HG03520 (cell line): ENCODE results near the gene MBOAT2.
A peak's percentile ranks its signal among the peaks of the same experiment; 100 is the strongest.

Experiments
- ATAC-seq: cut with Tn5 transposase; IDR thresholded peaks from one replicate; pipeline ENCODE4 v1.9.1; 2021; ENCODE audit warnings: mild to moderate bottlenecking, moderate library complexity; ENCODE audit not compliant: unreplicated experiment

The MBOAT2 gene

DNA sequence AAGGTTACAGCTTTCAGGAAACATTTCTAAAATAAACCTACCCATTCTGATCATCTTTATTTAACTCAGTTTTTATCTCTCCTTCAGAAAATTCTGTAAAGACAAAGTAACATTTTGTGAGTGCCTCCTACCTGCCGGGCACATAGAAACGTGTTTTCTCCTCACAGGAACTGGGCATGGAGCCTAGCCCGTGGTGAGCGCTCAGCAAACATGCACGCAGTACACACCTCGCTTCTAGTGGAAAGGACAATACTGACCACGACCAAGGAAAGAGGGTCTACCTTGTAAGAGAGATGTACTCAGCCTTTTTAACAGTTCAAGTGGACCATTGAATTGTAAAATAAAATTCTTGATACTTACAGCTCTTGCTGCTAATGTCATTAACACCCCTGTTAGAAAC, 141.3 kb downstream of the MBOAT2 start:
- ATAC-seq = no peak

DNA sequence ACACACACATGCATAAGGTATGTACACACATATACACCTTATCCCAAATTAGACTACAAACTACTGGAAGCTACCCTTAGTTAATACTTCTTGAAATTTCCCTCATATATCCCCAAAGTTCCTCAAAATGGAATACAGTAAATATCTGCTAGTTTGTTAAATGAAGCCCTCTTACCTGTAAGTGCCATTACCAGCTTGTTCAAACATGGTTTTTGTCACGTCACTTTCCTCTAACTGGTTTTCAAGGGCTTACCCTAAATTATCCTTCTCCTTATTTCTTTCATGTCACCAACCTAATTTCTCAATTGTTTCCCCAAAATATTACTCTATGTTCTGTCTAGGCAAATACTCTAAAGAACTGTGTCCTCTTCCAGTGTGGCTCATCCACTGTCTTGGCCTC, 141.7 kb downstream of the MBOAT2 start:
- ATAC-seq = no peak

DNA sequence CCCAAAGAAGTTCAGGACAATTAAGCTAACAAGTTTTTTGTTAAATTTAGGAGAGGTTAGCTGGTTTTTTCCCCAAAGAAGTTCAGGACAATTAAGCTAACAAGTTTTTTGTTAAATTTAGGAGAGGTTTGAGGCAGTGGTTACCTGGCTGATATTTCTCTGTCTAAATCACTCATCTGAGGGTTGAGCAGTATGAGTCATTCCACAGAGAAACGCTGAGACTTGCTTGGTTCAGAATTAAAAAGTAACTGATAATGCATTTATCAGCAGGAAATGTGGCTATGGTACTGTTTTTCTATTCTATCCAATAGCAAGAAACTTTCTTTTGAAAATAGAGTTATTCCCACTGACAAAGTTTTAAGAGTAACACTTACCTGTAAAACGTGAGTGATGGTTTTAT, 143.2 kb downstream of the MBOAT2 start:
- ATAC-seq = no peak

DNA sequence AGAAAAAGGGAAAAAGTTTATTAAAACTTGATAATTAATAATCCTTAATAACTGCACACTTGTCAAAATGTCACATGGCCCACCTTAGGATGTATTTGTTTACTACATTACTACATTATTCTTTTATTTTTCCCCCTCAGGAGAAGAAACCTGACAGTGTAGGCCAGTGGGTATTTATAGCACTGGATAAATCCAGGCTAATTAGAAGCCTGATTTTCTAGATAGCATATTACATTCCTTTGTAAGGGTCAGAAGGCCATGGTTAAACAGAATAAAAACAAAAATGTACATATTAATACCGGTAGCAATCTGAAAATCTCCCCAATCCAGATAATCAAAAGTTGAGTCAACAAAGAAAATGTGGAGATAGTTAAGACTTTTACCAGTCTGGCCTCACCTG, 144.6 kb downstream of the MBOAT2 start:
- no peak for ATAC-seq

DNA sequence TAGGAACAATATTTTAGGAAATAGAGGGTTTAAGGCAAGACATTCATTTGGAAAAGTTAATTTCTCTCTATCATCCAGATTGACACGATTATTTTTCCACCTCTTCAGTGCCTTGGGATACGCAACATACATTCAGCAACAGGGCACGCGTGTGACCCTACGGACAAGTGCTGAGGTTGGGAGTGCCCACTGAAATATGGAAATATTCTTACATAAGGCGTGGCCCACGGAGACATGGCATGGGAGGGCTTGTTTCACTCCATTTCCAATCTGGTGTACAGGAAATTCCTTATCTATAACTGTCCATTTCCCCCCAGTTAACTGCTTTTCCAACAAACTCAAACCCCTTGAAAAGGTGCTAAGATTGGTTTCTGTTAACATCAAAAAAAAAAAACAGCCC, 145.2 kb downstream of the MBOAT2 start:
- no peak for ATAC-seq

DNA sequence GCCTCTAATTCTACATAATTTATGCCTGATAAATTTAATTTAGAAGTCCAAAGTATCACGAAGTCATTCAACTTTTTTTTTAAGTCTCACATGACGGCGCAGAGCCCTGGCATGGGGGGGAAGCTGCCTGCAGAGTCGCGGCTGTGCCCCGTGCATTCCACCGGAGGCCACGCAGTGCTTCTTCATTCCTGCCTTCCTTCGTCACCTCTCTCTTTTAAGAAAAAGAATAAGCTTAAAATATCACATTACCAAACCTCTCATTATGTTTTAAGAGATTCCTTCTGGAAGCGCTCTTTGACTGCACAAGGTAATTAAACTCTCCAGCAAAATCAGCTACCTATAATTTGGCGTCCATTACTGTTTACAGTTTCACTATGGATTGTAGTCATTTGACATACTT, 145.8 kb downstream of the MBOAT2 start:
- ATAC-seq = no peak

DNA sequence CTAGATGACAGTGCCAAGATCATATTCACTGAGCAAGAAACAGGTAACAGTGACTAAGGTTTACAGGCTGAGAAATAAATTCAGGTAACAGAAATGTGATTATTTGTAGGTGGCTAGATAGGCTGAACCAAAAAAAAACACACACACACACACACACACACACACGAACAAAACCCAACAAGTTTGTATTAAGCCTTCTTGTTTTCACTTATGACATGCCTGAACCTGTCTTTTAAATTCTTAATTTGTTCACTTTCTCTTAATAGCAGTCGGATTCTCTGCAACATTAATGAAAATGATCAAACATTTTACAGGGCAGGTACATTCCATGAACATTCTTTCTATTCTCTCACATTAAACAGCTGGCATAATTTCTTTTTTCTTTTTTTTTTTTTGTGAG, 147.3 kb downstream of the MBOAT2 start:
- ATAC-seq = no peak

DNA sequence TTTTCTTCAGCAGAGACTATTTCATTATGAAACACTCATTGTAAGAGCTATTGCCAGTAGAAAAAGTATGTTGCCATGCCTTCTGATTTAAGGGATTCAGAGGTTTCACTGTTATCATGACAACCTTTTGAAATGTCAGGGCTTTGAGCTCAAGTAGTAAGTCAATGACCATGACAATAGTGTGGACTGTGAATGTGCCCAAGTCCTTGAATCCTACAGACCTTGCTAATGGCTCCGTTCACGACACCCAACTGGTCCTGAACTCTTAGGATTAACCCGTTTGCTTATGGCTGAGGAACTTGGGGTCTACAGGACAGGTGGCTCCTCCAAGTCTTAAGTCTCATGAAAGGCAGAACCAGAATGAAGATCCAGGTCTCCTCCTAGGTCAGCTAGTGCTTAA, 148.5 kb downstream of the MBOAT2 start:
- ATAC-seq = no peak

DNA sequence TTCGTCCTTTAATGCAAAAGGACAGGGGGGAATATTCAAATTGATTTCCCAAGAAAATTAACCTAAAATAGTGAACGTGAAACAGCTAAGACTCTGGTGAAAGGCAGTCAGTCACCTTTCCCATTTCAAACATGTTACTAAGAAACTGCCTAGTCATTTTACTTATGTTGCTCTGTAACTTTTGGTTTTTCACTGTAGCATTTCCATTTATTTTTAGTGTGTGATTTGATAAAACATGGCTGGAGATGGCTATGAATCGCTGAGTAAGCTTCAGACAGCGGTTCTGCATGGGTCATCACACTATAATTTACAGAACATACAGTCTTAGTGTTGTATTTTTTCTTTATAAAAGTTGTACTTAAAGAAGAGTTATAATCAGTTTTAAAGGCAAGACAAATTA, 150.1 kb downstream of the MBOAT2 start:
- ATAC-seq = no peak

DNA sequence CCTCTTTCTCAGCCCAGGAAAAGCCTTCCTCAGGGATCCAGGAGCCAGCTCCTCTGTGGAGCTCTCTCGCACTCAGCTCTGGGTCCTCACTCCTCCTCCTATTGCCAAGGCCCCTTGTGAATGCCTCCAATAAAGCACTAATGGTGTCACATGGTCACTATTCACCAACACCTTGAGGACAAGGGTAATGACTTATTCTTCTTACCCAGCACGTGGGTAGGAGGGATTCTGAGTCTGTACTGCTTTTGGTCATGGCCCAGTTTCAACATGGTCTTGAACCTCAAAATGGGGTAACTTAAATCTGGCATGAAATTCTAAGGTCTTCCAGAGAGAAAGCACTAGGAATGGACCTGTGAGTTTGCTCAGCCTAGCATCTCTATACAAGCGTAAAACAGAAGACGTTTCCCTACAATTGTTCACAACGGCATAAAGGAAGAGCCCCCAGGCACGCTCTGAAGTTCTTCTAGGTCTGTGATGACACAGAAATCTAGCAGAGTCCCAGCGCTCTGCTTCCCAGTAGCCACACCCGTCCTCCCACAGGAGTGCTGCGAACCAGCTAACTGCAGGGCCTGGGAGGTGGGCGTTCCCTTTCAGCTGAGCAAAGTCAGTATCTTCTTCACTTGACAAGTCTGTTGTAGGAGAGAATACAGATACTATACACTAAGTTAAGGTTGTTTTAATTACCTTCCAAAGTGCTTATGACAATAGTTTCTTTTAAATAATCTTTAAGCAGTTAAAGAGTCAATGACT, 151.5 kb downstream of the MBOAT2 start:
- ATAC-seq = no peak

DNA sequence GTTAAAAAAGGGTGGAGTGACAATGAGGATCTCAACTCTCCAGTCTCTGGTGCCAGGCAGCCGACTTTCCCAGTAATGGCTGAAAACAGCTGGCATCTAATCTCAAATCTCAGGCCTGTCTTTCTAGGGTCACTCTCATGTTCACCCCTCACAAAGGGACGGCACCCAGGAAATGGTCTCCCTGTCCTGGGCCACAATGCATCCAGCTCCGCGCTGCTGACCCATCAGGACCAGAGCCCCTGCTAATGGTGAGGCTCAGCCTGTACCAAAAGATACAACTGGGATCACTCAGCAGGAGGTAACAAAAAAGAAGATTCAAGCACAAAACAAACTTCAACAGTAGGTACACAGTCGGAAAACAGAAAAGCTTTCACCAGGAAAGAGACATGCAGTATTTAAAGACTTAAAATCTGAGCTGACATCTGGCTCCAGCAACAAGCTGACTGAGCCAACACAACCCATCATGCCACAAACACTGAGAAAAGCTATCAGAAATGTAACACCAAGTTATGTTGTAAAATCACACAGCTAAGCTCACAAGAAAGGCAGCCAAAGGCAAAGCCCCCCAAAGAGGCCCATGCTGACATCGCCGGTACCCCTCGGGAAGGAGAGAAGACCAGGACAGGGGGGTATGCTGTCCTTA, 152.5 kb downstream of the MBOAT2 start:
- ATAC-seq = no peak

DNA sequence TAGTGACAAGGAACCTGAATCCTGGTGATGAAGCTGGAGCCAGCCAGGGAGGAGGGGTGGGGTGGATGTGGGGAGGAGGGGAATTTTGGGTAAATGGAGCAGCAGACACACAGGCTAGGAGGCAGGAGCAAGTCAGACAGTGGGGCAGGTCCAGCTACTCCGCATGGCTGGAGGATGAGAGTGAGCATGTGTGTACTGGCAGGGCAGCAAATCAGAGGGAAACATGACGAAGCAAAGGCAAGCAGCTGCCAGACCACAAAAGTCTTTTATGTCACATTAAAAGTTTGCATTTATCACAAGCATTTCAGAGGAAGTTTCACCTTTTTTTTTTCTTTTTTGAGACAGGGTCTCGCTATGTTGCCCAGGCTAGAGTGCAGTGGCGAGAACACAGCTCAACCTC, 154.2 kb downstream of the MBOAT2 start:
- ATAC-seq = no peak

DNA sequence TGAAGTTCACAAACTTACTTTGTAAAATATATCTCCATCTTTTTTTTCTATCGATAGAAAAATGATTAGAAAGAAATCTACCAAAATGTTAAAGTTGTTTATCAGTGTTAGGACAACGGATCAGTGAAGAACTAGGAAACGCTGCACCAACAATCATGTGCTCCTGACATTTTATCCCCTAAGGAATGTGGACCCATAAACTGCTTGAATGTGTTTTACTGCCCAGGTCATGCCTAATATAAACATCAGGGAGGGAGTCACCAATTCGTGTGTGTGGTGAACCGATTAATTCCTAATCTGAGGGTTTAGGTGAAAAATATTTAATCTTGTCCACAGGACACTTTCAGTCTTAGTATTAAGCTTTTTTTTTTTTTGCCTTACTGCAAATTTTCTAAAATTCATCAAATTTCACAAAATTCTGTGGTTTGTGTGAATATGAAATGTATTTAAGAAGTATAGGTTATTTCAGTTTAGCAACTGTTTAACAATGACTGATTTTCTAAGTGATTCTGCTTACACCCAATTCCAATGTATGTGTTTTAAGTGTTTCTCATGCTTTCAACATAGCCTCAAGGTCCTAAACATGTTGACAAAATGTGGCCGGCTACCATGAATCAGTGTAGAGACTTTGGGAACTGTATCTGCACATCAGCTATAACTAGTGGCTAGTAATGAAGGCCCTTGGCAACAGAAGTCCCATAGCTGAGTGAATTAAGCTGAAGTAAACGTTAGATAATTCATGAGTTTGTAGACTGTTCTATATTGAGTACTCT, 155.0 kb downstream of the MBOAT2 start:
- no peak for ATAC-seq

DNA sequence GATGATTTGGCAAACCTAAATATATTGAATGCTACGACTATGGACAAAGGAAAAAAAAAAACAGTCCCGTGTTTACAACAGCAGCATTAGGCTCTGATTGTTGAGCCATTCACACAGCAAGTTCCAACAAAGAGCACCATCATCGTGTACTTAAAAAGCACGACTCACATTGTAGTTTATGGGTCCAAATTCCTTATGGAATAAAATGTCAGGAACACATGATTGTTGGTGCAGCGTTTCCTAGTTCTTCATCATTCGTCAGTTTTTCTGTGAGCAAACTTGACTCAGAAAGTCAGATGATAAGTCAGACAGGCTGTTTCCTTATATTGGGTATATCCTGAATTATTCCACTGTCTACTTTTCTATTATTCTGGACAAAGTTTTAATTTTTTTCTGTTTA, 156.1 kb downstream of the MBOAT2 start:
- no peak for ATAC-seq

DNA sequence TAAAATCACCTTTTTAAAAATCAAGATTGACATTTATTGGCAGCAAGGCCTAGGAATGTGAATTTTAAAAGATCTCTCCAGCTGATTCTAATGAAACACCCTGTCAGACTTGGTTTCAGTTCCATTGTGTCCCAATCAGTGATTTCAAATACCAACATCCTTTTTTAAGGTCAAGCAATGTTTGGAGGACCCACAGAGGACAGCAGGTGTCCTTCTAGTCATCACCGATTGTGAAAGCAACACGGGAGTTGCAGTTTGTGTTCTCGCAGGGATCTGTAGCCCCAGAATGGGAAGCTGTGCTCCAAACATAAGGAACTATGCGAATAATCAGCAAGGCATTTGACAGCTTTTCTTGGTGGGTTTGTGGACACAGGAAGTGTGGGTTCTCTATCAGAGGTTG, 161.6 kb downstream of the MBOAT2 start:
- ATAC-seq = no peak

DNA sequence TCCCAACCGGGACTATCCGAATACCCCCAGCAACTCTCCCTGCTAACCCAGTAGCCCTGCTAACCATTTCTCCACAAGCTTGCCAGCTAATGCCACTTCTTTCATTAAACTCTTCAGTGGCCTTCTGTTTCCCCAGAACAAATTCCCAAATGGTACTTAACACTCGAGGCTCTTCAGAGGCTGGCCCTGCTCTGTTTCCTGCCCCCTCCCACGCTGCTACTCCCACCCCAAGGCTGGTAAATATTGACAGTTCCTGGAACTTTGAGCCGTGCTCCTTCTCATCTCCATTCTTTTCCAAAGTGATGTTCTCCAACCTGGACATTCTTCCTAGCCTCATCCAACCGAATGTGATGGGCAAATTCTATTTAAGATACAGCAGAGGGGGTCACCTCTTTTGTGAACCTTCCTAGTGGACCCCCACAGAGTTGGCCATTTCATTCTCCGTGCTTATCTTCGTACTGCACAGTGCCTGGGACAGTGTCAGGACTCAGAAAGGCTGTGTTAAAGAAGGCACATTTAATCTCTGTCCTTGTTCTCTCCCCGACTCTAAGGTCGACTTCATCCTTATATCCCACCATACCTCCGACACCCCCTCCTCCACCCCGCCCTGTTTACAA, 162.9 kb downstream of the MBOAT2 start:
- ATAC-seq = no peak

DNA sequence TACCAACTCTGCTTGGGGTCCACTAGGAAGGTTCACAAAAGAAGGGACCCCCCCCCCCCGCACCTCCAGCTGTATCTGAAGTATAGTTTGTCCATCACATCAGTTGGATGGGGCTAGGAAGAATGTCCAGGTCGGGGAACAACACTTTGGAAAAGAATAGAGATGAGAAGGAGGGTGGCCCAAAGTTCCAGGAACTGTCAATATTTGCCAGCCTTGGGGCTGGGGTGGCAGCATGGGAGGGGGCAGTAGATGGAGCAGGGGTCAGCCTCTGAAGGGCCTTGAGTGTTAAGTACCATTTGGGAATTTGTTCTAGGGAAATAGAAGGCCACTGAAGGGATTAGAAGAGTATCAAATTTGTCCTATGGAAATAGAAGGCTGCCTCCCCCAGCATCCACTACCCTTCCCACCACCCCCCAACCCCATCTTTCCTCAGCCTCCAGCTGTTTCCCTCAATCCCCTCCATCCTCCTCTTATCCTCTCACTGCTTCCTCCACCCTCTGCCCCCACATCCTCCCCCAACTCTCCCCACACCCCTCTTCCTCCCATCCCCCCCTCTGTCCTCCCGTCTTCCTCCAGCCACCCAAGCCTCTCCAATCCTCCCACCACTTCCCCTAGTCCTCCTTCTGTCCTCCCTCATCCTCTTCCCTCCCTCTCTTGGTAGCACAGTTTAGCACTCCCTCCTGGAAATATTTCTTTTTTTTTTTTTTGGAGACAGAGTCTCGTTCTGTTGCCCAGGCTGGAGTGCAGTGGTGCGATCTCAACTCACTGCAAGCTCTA, 164.1 kb downstream of the MBOAT2 start:
- no peak for ATAC-seq

DNA sequence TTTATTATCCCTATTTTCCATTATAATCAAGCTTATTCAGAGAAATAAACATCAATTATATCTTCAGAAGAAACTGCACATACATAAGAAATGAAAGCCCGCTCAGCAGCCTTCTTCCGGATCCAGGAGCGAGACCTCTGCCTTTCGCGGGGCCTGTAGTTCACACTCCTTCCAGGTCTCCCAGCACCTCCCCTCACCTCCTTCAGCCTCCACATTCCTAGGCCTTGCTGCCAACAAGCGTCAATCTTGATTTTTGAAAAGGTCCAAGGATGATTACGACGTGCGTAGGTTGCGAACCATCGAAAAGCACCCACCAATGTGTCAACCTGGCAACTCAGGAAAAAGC, 165.7 kb downstream of the MBOAT2 start:
- ATAC-seq = no peak

DNA sequence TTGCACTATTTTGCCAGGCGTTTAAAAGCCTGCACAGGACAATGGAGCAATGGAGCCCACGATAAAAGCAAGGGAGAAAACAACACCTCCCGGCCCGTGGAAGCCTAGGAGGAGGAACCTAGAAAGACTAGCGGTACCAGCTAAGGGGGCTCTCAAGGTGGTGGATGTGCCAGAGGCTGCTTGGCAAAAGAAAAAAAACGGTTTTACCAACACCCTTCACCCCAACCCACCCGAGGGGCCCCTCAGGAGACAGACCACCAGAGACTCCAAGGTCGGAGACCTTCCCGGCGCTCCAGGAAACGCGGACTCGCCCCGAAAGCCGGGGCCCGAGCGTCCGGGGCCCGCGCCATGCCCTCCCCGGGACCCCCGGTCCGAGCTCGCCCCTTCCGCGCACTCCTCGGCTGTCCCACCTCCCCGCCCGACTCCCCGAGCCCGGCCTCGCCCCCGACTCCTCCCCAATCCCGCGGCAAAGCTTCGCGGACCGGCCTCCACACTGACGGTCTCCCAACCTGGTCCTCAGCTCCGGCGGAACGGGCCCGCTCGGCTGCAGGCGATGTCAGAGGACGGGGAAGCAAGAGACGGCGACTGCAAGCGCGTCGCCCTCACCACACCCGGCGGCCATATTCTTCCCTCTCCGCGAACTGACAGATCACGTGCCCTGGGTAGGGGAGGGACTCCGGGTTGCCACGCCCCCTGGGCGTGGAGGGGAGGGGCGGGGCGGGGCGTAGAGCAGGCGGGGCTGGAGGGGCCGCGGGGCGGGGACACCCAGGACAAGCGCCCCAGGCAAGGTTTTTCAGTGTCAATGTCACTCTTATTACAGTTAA, 166.3 kb downstream of the MBOAT2 start, which contains the start of gene KIDINS220:
KIDINS220 (minus strand) TSS at position 643 of the 824 bp plus-strand sequence. CDS start 10,520 bp downstream, outside the sequence.
- ATAC-seq = peak; percentile 89

DNA sequence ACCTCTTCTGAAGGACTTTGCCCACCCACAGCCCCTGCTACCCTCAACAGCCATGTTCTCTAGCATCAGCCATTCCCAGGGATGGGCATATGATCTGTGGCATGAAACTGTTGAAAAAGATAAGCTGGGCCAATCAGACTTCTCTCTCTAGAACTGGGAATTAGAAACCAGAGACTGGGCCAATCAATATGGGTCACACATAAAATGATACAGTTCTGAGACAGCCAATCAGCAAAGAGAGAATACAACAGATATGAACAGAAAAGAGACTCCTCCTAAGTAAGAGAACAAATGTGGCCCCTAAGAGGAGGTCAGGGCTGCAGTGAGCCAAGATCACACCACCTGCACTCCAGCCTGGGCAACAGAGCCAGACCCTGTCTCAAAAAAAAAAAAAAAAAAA, 168.2 kb downstream of the MBOAT2 start:
- no peak for ATAC-seq
